Mucosa of descending colon (tissue), 3 donors: ENCODE data around the gene NIP7. TPM values are rescaled to one million over a fixed set of nuclear protein-coding genes. Genes with fewer than 3 reads are reported as not detected.

Source experiments
- ATAC-seq: fragments of 200-7000 bp; cut with Tn5 transposase; one replicate; pipeline ENCODE4 v1.9.1; 2020; ENCODE audit warnings: mild to moderate bottlenecking, moderate library complexity
- DNase-seq, 3 donors: peaks; one replicate each; pipeline ENCODE4 v3.0.0-alpha.2; 2020
- H3K36me3 ChIP-seq: fragments of 200-600 bp; one replicate; pipeline ENCODE4 v1.8.0; 2021; ENCODE audit warnings: low read depth, mild to moderate bottlenecking
- H3K4me1 ChIP-seq: fragments of 200-600 bp; one replicate; pipeline ENCODE4 v1.8.0; 2021; ENCODE audit warnings: low read depth, mild to moderate bottlenecking
- H3K4me3 ChIP-seq: fragments of 200-600 bp; one replicate; pipeline ENCODE4 v1.8.0; 2021; ENCODE audit warnings: mild to moderate bottlenecking
- H3K9me3 ChIP-seq: fragments of 200-600 bp; one replicate; pipeline ENCODE4 v1.8.0; 2021; ENCODE audit warnings: mild to moderate bottlenecking
- intact Hi-C, 2 donors: fragments of 100-400 bp; cut with DNase I in 1 of 2; cut with micrococcal nuclease in 1 of 2; formaldehyde crosslinking; loops; one replicate each; pipeline versions ENCODE4 v1.11.0 to v1.11.1; 2022; cut with DNase I, micrococcal nuclease
- total RNA-seq, 3 donors: library from RNA; stranded (reverse); fragmentation: NEBNext Ultra II Directional in 2 of 3; extraction: Animal tissue kit (Norgen Biotek cat#: 25700) in 2 of 3; gene quantifications; one replicate each; pipeline versions ENCODE4 v1.2.1 to v1.2.4, GENCODE V29; 2021 to 2023
- TF ChIP-seq, protein P1 (sequence below): fragments of 200-600 bp; IDR thresholded peaks from one replicate; pipeline ENCODE4 v1.8.0; 2022; ENCODE audit warnings: antibody characterized with exemption, mild to moderate bottlenecking
- donor health status: DM: no; HTN: no; CAD: no; lungs with moderate emphysema.
- donor health status: DM: no; HTN: no; CAD: no.
- donor health status: DM: no; HTN: yes; CAD: no.

Gene NIP7
- total RNA-seq, 3 donors from 2014 or later = 20.1 to 25.1 (median 22.4) TPM

DNA sequence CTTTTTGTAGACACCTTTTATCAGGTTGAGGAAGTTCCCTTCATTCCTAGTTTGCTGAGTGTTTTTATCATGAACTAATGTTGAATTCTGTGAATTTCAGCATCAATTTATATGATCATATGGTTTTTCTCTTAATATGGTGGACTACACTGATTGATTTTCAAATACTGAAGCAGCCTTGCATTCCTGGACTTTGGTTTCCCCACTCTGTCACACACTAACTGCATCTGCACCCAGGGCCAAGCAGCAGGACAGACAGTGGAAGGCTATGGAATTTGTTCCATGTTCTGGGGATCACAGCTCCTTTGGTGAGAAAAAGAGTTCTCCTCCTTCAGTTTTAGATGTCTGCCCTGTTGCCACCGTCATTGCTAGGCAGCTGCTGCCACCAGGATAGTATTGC lies 38.5 kb downstream of the NIP7 start:
- DNase-seq (no peak), ATAC-seq (no peak)
- Histone ChIP-seq H3K4me1 (peaks cover 10% of the 10 kb centered on the region), H3K36me3 (no peaks in the 10 kb centered on the region), H3K9me3 (no peaks in the 10 kb centered on the region), H3K4me3 (no peak overlapping the region)
- intact Hi-C loops = no loop called here
- TF ChIP-seq, protein P1, sequence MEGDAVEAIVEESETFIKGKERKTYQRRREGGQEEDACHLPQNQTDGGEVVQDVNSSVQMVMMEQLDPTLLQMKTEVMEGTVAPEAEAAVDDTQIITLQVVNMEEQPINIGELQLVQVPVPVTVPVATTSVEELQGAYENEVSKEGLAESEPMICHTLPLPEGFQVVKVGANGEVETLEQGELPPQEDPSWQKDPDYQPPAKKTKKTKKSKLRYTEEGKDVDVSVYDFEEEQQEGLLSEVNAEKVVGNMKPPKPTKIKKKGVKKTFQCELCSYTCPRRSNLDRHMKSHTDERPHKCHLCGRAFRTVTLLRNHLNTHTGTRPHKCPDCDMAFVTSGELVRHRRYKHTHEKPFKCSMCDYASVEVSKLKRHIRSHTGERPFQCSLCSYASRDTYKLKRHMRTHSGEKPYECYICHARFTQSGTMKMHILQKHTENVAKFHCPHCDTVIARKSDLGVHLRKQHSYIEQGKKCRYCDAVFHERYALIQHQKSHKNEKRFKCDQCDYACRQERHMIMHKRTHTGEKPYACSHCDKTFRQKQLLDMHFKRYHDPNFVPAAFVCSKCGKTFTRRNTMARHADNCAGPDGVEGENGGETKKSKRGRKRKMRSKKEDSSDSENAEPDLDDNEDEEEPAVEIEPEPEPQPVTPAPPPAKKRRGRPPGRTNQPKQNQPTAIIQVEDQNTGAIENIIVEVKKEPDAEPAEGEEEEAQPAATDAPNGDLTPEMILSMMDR = no peak

GRCh38 chr16:69378760-69379159 lies 39.2 kb downstream of the NIP7 start:
- Histone ChIP-seq H3K9me3 (no peaks in the 10 kb centered on the region), H3K36me3 (no peaks in the 10 kb centered on the region), H3K4me1 (peaks cover 6% of the 10 kb centered on the region), H3K4me3 (no peak overlapping the region)
- intact Hi-C loops = no loop called here
- DNase-seq (no peak), ATAC-seq (no peak)
- TF ChIP-seq, protein P1 = no peak

GRCh38 chr16:69381231-69381630 lies 41.7 kb downstream of the NIP7 start:
- no peak overlapping the region for H3K4me3 ChIP-seq
- DNase-seq = no peak
- TF ChIP-seq, protein P1 = no peak
- no peaks in the 10 kb centered on the region for H3K36me3 ChIP-seq
- intact Hi-C loops = no loop called here
- H3K9me3 ChIP-seq = no peaks in the 10 kb centered on the region
- peaks cover 12% of the 10 kb centered on the region for H3K4me1 ChIP-seq
- no peak for ATAC-seq

GRCh38 chr16:69382421-69382820 lies 42.8 kb downstream of the NIP7 start:
- H3K9me3 ChIP-seq = no peaks in the 10 kb centered on the region
- H3K36me3 ChIP-seq = no peaks in the 10 kb centered on the region
- intact Hi-C loops = no loop called here
- no peak for DNase-seq
- no peak overlapping the region for H3K4me3 ChIP-seq
- H3K4me1 ChIP-seq = peaks cover 12% of the 10 kb centered on the region
- TF ChIP-seq, protein P1 = no peak
- ATAC-seq = no peak

GRCh38 chr16:69384974-69385373 lies 45.4 kb downstream of the NIP7 start:
- peak overlapping the region; percentile 61 for H3K4me3 ChIP-seq
- H3K9me3 ChIP-seq = no peaks in the 10 kb centered on the region
- H3K4me1 ChIP-seq = peaks cover 12% of the 10 kb centered on the region
- TF ChIP-seq, protein P1 = no peak
- no peaks in the 10 kb centered on the region for H3K36me3 ChIP-seq
- DNase-seq (no peak), ATAC-seq (no peak)
- intact Hi-C loops = no loop called here

DNA sequence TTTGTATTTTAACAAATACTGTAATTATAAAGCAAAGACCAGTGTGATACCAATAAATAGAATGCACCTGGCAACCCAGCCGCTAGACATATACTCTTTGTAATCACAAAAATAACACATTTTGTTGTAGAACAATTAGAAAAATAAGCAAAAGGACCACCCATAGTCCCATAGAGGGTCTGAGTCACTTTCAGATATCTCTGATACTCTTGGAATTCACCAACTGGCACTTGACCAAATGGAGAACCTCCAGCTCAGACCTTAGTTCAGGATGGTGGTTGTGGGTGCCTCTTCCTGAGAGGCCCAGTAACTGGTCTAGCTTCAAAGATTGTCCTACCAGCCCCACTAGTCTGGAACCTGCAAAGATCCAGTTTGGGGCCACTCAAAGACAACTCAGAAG lies 47.0 kb downstream of the NIP7 start:
- intact Hi-C loops = no loop called here
- Histone ChIP-seq H3K4me1 (peaks cover 12% of the 10 kb centered on the region), H3K9me3 (no peaks in the 10 kb centered on the region), H3K36me3 (no peaks in the 10 kb centered on the region), H3K4me3 (no peak overlapping the region)
- ATAC-seq (no peak), DNase-seq (no peak)
- TF ChIP-seq, protein P1 = no peak
